NCI-H1930 (cell line): ENCODE measurements around the gene METRN.
"Not testable (repeated sequence)": the region's sequence is repeated elsewhere in the genome, so short reads cannot be mapped to it uniquely, and the experiment has no call there.

Source experiments
- DNase-seq, 2 experiments: peaks; one replicate each; lab custom pipeline; 2025; lab: John Stamatoyannopoulos, UW

The METRN gene

DNA sequence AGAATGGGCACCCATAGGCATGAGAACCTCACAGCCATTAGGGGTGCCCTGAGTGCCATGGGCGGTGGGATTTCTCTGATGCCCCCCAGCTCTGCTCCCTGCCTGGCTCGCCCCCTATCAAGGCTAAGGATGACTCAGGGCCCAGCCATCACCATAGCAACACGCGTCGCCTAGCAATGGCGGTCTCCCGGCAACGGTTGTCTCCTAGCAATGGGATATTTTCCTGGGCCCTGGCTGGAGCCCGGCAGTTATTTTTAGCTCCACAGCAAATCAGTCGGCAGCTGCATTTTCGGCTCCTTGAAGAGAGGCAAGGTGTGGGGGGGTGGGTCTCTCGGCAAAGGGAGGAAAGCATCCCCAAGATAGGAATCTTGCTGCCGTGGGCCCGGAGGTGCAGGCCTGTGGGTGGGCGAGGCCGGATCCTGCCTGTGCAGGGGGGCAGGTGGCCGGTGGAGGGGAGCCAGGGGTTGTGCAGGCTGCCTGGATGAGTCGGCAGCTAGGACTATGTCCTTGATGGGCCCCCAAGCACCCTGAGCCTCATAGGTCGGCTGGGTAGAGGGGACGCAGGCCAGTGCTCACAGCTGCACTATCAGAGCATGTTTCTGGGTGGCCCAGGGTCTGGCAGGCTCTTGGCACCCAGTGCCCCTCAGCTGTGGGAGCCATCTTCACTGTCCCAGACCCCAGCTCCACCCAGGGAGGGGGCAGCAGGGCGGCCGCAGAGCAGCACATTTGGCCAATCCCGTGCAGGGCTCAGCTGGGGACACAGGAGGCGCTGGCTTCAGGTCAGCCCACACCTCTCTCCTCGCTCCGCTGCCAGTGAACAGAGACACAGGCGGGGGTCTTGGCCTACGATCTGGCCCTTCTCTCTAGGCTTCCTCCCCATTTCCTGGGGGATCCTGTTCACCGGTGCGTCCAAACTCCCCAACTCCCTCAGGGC lies 5.1 kb upstream of the METRN start:
- peak; percentile 93 to 96 for DNase-seq

DNA sequence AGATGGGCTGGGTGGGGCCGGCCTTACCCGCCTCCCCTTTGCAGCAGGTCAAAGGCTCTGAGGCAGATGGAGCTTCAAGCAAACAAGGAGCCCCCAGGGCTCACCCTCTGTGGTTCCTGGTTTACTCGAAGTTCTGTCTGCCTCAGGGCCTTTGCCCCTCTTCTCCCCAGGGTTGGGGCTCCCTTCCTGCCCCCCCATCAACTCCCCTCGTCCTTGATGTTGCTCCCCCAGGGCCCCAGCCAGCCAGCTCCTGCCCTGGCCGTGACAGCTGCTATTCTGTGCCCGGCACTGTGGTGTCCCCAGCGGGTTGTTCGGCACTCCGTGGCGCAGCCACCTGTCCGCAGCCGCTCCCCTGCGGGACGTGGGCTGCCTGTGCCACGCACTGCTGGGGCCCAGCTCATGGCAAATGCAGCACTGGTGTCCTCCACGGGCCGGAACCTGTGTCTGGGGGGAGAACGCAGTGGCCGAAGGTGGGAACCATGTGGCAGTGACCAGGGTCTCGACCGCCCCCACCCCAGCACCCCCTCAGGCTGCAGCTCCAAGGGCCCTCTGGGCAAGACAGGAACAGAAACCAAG lies 4.3 kb upstream of the METRN start:
- DNase-seq = no peak

DNA sequence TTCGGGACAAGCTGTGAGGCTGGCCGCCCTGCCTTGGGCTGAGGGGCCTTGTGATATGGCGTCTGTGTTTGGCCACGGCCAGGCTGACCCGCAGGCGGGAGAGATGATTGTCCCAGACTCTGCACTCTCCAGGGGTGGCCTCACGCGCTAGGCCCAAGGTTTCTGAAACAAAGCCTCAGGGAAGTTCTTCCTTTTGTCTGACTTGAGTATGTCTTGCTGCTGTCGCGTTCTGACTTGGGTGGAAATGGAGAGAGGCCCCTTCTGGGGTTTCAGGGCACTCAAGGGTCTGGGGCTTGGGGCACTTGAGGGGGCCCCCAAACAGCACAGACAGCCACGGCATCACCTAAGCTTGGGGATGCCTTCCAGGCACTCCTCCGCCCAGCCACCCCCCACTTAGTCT lies 3.8 kb upstream of the METRN start:
- DNase-seq = no peak

DNA sequence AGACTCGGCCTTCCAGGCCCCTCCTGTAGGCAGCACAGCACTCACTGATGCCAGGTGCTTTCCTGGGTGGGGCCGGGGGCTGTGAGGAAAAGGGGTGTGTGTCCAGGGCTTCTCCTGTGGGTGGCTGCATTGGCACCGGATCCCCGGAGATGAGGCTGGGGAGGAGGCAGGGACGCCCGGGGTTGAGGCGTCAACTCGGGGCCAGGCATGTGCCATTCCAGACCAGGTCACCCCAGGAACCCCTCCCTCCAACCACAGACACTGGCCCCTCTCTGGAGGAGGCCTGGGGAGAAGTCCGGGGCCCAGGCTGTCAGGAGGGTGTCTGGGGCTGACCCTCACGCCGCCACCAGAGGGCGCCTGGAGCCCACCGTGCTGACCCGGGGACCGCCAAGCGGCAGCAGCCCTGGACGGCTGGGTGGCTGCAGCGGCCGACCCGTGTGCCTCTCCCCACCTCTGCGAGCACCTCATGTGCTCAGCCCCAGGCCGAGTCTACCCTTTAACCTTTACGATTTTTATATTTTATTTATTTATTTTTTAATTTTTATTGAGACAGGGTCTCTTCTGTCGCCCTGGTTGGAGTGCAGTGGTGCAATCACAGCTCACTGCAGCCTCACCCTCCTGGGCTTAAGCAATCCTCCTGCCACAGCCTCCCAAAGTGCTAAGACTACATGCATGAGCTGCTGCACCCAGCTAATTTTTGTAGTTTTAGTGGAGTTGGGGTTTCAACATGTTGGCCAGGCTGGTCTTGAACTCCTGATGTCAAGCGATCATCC lies 3.2 kb upstream of the METRN start:
- DNase-seq = peak; percentile 54 to 67

DNA sequence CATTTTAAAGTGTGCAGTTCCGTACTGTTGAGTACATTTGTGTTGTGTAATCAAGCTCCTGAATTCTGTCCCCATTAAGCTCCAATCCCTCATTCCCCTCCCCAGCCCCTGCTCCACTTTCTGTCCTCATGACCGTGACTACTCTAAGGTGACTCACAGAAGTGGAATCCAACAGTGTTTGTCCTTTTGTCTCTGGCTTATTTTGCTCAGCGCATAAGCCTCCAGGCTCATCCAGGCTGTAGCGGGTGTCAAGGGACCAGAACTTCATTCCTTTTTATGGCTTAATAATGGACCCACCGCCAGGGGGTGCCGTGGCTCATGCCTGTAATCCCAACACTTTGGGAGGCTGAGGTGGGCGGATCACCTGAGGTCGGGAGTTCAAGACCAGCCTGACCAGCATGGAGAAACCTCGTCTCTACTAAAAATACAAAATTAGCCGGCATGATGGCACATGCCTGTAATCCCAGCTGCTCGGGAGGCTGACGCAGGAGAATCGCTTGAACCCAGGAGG lies 2.1 kb upstream of the METRN start:
- not testable (repeated sequence) for DNase-seq

DNA sequence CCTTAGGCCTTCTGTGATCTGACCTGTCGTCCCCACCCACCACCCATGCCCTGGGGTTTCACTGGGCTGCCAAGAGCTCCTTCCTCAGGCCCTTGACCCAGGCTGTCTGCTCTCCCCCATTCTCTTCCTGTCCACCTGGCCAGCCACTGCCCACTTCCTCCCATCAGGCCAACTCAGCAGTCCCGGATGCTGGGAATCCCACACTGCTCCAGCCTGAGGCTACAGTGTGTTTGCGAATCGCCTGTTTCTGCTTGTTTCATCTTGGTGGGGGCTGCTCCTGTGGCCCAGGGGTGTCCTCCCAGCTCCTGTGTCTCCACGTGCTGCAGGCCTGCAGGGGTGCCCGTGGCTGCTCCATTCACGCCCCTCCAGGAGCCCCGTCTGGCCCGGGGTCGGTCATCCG lies 839 bp upstream of the METRN start:
- DNase-seq = no peak

DNA sequence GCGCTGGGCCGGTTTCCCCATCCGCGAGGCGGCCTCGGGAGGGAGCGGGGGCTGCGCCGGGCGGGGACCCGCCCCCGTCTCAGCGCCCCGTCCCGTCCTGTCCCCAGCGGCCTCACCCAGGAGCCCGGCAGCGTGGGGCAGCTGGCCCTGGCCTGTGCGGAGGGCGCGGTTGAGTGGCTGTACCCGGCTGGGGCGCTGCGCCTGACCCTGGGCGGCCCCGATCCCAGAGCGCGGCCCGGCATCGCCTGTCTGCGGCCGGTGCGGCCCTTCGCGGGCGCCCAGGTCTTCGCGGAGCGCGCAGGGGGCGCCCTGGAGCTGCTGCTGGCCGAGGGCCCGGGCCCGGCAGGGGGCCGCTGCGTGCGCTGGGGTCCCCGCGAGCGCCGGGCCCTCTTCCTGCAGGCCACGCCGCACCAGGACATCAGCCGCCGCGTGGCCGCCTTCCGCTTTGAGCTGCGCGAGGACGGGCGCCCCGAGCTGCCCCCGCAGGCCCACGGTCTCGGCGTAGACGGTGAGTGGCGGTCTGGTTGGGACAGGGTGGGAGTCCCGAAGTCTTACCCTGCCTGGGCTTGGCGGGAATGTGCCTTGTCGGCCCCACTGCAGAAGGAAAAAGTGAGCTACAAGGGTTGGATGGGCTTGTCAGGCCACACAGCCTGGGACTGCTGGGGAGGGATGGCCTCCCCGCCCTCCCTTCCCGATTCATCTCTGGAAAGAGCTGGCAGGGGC lies 720 bp downstream of the METRN start:
- DNase-seq = peak in 1 of 2 experiments; percentile 40

DNA sequence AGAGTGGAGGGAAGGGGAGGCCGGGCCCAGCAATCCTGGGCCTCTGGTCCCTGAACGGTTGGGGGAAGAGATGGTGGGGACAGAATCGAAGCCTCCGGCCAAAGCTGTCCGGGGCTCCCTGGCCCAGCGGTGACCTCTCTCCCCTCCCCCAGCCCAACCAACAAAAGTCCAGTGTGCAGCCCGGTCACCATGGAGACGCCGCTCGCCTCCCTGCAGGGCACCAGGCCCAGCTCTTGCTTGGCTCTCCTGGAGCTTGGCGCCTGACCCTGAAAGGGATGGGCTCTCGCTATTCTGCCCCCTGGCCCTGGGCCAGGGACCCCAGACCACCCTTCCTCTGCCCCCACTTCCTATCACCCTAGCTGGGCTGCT lies 1.3 kb downstream of the METRN start:
- no peak for DNase-seq

DNA sequence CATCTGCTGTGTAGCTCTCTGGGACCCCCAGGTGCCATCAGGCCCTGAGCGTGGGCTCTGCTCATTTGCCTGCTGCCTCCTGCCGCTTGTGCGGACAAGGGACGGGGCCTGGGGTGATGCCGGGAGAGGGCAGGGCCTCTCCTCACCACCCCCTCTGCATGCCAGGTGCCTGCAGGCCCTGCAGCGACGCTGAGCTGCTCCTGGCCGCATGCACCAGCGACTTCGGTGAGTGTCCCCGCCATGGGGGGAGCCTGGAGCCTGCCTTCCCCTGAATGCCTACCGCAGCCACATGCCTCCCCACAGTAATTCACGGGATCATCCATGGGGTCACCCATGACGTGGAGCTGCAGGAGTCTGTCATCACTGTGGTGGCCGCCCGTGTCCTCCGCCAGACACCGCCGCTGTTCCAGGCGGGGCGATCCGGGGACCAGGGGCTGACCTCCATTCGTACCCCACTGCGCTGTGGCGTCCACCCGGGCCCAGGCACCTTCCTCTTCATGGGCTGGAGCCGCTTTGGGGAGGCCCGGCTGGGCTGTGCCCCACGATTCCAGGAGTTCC lies 1.9 kb downstream of the METRN start:
- no peak for DNase-seq

DNA sequence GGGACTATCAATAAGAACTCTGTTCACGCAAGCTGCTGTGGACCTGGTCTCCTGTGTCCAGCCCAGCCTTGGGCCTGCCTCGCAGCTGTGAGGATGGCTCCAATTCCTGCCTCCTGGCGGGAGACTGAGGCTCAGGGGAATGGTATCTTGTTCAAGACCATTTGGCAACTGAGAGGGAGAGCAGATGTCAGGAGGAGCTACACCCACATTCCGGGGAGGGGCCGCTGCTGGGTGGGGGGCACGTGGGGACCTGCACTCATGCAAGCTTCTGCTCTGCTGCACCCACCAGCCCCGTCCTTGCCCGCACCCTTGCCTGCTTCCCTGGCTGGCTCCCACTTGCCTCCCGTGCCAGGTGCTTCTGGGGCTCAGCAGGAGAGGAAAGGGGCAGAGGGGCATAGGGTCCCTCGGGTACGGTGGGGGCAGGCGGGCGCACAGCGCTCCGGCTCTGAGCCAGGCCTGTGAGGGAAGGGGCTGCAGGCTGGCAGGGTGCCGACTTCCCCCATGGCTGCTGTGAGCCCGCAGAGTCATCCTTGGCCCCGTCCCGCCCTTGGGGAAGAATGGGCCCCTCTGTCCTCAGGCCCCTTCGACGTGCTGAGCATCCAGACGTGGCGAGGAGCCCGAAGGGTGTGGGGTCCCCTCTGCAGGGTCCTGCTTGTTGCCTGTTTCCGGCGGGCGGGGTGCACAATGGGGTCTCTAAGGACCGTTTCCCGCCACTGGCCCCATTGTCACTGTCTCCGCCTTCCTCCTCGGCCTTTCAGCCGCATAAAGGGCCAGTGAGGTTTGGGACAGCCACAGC lies 2.7 kb downstream of the METRN start:
- DNase-seq = no peak

DNA sequence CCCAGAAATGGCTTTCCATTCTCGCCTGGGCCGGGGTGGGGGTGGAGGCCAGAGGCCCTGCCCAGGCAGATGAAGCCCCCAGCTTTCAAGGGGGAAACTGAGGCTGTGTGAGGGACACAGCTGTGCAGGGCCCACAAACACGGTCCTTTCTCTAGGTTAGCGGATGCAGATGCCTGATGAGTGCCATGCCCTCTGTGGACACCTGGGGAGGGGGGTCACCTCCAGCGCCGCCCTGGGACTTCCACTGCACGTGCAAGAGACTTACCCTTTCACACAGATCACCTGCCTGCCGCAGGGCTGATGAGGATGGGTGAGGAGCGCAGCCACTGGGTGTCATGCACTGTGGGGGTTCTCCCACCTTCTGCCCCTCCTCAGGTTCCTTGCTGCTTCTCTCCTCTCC lies 3.5 kb downstream of the METRN start:
- no peak for DNase-seq

DNA sequence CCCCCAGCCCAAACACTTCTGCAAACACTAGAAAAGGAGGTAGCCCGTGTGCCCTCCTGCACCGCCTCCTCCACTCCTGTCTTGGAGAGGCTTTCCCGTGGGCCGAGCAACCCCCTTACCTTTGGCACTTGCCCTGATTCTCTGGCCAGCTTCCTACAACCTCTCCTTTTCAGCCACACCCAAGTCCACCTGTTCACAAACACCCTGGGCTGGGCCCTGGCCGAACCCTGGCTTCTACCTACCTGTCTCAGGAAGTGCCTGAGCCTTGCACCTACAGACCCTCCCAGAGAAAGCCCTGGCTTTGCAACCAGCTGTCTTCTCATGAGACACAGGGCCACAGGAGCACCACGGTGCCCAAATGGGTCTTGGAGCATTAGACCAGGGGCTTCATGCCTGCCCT lies 4.0 kb downstream of the METRN start:
- no peak for DNase-seq

DNA sequence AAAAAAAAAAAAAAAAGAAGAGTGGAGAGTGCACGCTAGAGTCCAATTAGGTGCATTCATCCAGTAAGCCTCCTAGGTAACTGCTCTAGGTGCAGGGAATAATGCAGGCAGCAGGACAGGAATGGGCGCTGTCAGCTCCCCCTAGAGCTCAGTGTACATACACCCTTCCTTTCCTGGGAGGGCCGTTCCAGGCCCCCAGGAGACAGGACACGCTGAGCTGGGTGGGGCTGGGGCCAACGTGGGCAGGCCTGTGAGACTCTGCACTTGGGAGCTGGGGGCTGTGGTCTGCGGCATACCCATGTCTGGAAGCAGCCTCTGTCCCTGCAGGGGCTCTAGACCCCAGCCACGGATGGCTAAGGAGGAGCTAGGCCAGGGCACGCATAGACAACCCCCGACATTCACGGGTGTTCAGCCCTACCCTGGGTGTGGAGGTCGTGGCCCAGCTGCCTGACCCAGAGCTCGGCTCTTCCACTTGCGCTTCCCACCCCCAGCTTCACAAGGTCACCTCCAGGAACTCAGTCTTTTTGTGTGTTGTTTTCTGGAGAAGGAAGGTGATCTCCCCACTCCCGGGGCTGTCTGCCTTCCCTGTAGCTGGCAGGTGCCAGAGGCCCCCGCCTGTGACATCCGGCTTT lies 5.0 kb downstream of the METRN start:
- DNase-seq = no peak

DNA sequence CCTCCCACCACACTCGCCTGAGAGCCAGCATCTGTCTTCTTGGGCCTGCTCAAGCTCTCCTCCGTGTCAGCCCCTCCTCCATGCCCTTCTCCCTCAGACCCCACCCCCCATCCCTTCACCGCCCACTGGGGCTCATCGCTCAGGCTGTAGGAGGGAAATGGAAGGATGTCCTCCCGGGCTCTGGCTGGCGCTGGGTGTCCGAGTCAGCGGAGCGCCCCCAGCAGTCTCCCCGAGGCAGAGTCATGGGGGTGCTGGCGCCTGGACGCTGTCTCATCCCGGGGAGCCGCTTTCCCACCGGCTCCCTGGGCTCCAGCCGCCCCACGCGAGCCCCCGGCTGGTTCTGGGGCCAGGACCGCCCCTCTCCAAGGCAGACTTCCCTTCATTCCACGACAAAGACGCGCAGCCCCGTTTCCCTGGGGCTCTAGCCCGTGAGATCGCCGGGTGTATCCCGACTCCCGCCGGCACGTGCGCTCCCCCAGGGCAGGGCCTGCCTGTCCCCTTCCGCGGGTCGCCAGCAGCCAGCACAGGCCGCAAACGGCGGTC lies 5.6 kb downstream of the METRN start:
- DNase-seq = peak; percentile 57

DNA sequence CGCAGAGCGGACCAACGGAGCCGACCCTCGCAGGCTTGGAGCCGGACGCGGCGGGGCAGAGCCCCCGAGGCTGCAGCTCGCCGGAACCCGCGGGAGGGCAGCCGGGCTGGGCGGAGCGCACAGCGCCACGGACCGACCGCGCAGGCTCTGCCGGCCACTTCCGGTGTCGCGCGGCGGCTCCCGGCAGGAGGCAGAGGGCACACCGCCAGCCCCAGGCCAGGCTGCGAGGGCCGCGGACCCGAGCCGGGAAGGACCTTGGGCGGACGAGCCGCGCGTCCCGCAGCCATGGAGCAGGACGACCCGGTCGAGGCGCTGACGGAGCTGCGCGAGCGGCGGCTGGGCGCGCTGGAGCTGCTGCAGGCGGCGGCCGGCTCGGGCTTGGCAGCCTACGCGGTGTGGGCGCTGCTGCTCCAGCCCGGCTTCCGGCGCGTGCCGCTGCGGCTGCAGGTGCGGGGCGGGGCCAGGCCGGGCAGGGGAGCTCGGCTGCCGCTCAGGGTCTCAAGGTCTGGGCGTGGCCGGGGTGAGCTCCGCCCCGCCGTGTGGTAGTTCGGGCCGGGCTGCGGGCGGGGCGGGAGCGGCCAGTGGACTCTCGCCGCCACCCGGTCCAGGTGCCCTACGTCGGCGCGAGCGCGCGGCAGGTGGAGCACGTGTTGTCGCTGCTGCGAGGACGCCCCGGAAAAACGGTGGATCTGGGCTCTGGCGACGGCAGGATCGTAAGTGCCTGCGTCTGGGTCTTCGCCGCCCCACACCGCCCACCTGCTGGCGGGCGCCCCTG lies 6.3 kb downstream of the METRN start, which contains the start of gene ANTKMT:
ANTKMT (plus strand) TSS at position 157 of the 775 bp plus-strand sequence; CDS start at position 286, 129 bp downstream.
- peak; percentile 88 to 94 for DNase-seq

DNA sequence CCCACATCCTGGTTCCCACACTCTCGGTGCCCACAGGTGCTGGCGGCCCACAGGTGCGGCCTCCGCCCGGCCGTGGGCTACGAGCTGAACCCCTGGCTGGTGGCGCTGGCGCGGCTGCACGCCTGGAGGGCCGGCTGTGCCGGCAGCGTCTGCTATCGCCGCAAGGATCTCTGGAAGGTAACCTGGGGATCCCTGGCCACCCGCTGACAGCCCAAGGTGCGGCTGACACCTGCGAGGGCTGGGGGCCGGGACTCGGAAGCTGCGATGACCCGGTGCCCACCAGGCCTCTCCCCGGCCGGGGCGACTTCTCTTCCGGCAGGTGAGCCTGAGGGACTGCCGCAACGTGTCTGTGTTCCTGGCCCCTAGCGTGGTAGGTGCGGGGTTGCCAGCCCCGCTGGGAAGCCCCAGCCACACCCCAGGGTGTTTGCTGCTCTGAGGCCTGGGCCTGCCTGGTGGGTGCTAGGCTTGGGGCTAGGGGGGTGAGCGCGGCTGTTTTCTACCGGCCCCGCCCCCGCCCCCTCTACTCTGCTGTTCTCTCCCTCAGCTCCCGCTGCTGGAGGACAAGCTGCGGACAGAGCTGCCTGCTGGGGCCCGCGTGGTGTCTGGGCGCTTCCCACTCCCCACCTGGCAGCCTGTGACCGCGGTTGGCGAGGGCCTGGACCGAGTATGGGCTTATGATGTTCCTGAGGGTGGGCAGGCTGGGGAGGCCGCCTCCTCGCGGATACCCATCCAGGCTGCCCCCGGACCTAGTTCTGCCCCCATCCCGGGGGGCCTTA lies 7.0 kb downstream of the METRN start:
- DNase-seq = no peak

DNA sequence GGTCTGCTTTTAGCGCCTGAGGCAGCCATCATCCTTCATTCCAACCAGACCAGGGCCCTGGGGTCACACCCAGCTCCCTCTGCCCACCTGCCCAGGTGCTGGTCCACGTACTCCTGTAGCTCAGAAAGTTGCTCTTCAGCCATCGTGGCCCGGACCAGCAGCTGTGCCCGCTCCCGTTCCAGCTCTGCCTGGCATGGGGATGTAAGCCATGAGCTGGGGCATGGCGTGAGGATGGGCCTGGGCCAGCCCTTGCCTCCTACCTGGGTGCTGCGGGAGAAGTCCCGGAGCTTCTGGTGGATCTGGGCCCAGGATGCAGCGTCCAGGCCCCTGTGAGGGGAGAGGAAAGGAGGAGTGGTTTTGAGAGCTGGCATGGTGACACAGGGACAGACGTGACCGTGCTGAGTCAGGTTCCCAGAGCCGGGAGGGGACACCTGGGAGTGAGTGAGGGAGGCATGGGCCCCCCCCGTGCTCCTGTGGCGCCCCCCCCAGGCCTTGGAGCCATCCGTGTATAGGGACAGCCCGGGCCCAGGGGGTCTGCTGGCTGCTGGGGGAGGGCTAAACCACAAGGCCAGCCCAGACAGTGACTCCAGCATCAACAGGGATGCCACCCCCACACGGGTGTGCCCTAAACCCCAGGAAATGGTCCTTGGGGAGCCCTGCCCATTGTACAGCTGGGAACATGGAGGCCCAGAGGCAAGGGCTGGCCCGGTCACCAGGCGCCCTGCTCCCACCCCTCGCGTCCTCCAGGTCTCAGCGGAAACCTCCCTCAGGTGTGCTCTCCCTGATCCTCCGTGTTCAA lies 8.1 kb downstream of the METRN start:
- DNase-seq = no peak
